ENCODE results near the gene SPNS2. TPM values are rescaled to one million over a fixed set of nuclear protein-coding genes. Genes with fewer than 3 reads are reported as not detected.
A peak's percentile ranks its signal among the peaks of the same experiment; 100 is the strongest.

SPNS2 gene
- total and polyA plus RNA-seq, 2 experiments from 2014 or later: 1.7 to 2.3 TPM

DNA sequence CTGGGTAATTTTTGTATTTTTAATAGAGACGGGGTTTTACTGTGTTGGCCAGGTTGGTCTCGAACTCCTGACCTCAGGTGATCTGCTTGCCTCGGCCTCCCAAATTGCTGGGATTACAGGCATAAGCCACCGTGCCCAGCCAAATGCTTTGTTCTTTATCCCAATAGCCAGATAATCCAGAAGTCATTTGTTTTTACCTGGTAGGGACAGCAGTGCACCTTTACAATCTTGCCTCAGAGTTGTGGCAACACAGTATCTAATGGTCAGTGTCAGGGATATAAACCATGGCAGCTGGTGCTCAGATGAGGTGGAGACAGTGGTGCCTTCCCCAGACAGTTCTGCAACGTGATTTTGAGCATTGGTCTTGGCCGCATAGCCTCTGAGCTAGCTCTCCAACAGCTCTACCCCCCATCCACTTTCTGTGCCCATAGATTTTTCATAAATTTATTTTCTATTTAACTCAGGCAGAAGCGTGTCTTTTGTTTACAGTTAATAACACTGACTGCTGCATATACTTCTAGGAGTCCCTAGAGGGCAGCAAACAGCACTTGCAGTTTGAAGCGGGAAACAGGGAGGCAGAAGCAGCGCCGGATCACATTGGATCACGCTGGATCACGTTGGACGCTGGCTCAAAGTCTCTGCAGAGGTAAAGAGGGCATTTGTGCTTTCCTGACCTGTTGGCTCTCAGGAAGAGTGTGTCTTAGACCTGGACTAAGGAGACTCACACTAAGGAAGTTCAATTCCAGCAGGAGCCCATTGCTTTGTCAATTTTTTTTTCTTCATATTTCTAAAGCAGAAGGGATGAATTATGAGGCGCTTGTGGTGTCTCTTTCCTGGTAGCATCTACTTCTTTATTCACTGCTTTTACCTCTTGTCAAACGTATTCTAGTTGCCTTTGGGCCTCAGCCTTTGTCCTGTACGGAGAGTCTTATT, 66.8 kb downstream of the SPNS2 start:
- Histone ChIP-seq H2AFZ (no peak overlapping the region), H3K4me1 (ENCODE audit: insufficient read depth) (peaks cover 4% of the 10 kb centered on the region; the same call in 1 of the 2 replicates), H3K27me3 (ENCODE audit: insufficient read depth) (no peaks in the 10 kb centered on the region), H3K4me2 (no peak overlapping the region), H3K4me3 (no peak overlapping the region), H3F3A (replicated peaks; ENCODE audit: low read depth) (no peaks in the 10 kb centered on the region), H4K20me1 (replicated peaks; ENCODE audit: insufficient read depth) (no peaks in the 10 kb centered on the region), H3K27ac (ENCODE audit: low read depth) (no peak overlapping the region), H3K79me2 (replicated peaks; ENCODE audit: insufficient read depth) (no peaks in the 10 kb centered on the region), H3K36me3 (ENCODE audit: insufficient read depth) (no peaks in the 10 kb centered on the region), H3K9me2 (ENCODE audit: insufficient read depth) (no peaks in the 10 kb centered on the region)
- Mint-ChIP-seq H3K4me1 (peaks cover 29% of the 10 kb centered on the region), H3K9me3 (no peaks in the 10 kb centered on the region), H3K4me3 (no peak overlapping the region; the same call in 2 of the 3 replicates), H3K27ac (no peak overlapping the region), H3K27me3 (ENCODE audit: insufficient read depth, low read depth, poor library complexity) (peaks cover 10% of the 10 kb centered on the region), H3K36me3 (ENCODE audit: low read depth) (no peaks in the 10 kb centered on the region)
- DNase-seq (ENCODE audit: low spot score): peak; percentile 95
- ATAC-seq: peak; percentile 70
- TF ChIP-seq EZH2phosphoT487 (IDR thresholded peaks at IDR 0.05; ENCODE audit: unreplicated experiment) (no peak), ZNF114 (CRISPR knock-in tag; IDR thresholded peaks at IDR 0.05) (no peak), NANOG (IDR thresholded peaks at IDR 0.05; ENCODE audit: borderline replicate concordance) (no peak), CREB1 (CRISPR knock-in tag; IDR thresholded peaks at IDR 0.05; ENCODE audit: low read depth) (0 out of 2 replicates have a peak, but pooled peaks have one; percentile 19)
- TF ChIP-seq, protein P1, sequence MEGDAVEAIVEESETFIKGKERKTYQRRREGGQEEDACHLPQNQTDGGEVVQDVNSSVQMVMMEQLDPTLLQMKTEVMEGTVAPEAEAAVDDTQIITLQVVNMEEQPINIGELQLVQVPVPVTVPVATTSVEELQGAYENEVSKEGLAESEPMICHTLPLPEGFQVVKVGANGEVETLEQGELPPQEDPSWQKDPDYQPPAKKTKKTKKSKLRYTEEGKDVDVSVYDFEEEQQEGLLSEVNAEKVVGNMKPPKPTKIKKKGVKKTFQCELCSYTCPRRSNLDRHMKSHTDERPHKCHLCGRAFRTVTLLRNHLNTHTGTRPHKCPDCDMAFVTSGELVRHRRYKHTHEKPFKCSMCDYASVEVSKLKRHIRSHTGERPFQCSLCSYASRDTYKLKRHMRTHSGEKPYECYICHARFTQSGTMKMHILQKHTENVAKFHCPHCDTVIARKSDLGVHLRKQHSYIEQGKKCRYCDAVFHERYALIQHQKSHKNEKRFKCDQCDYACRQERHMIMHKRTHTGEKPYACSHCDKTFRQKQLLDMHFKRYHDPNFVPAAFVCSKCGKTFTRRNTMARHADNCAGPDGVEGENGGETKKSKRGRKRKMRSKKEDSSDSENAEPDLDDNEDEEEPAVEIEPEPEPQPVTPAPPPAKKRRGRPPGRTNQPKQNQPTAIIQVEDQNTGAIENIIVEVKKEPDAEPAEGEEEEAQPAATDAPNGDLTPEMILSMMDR (conservative IDR thresholded peaks at IDR 0.05; ENCODE audit: low read depth in 2 of 2): peak; percentile 84 to 88

DNA sequence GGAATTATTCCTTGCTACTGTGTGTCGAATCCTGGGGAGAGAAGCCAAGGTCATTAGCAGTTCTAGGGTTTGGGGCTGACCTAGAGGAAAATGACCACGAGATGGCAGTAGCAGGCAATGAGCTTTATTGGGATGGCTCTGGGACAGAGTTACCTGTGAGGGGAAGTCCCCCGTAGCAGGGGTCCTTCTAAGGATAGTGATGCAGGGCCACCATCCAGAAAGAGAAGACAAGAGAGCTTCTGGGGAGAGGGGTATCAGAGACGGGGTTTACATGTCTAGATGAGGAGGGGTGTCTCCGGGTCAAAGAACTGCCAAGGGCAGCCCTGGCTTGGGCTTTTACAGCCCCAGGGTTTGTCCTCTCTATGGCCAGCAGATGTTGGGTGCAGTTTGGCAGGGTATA, 68.1 kb downstream of the SPNS2 start:
- Histone ChIP-seq H2AFZ (no peak overlapping the region), H3K4me1 (ENCODE audit: insufficient read depth) (peaks cover 4% of the 10 kb centered on the region; the same call in 1 of the 2 replicates), H3F3A (replicated peaks; ENCODE audit: low read depth) (no peaks in the 10 kb centered on the region), H4K20me1 (replicated peaks; ENCODE audit: insufficient read depth) (no peaks in the 10 kb centered on the region), H3K79me2 (replicated peaks; ENCODE audit: insufficient read depth) (no peaks in the 10 kb centered on the region), H3K4me3 (no peak overlapping the region), H3K36me3 (ENCODE audit: insufficient read depth) (no peaks in the 10 kb centered on the region), H3K27me3 (ENCODE audit: insufficient read depth) (no peaks in the 10 kb centered on the region), H3K9me2 (ENCODE audit: insufficient read depth) (no peaks in the 10 kb centered on the region), H3K27ac (ENCODE audit: low read depth) (no peak overlapping the region), H3K4me2 (no peak overlapping the region)
- ATAC-seq: peak; percentile 93
- H3K27me3 Mint-ChIP-seq (ENCODE audit: insufficient read depth, low read depth, poor library complexity): peaks cover 10% of the 10 kb centered on the region
- H3K4me3 Mint-ChIP-seq: no peak overlapping the region
- no peaks in the 10 kb centered on the region for H3K9me3 Mint-ChIP-seq
- peaks cover 24% of the 10 kb centered on the region for H3K4me1 Mint-ChIP-seq
- DNase-seq (ENCODE audit: low spot score): peak; percentile 94
- no peaks in the 10 kb centered on the region for H3K36me3 Mint-ChIP-seq (ENCODE audit: low read depth)
- TF ChIP-seq REST (IDR thresholded peaks at IDR 0.05; ENCODE audit: unreplicated experiment): no peak
- TF ChIP-seq, protein P1 (conservative IDR thresholded peaks at IDR 0.05; ENCODE audit: low read depth in 2 of 2): peak; percentile 89 to 95
- no peak overlapping the region for H3K27ac Mint-ChIP-seq

All from GM23338 (cell line).